Cardiac fibroblast (primary cell): Measurements from ENCODE around the gene MYT1.

Source experiments
- DNase-seq, 2 donors: peaks; one replicate each; pipeline versions ENCODE4 v3.0.0 to v3.0.0-alpha.2; 2010; ENCODE audit warnings: low read depth in 2 of 2
- H3K4me3 ChIP-seq, 2 donors: replicated peaks in 1 of 2; 1 replicate in 1 of 2; 2 replicates in 1 of 2; pipeline ENCODE4 v1.5.1; 2011; ENCODE audit warnings: low read depth in 2 of 2, low read length in 2 of 2, mild to moderate bottlenecking in 2 of 2, moderate library complexity in 1 of 2
- TF ChIP-seq, protein P1 (sequence below): IDR thresholded peaks from one replicate; pipeline ENCODE4 v1.5.1; 2011; ENCODE audit warnings: low read depth, mild to moderate bottlenecking, low read length, inconsistent platforms

Gene MYT1

DNA sequence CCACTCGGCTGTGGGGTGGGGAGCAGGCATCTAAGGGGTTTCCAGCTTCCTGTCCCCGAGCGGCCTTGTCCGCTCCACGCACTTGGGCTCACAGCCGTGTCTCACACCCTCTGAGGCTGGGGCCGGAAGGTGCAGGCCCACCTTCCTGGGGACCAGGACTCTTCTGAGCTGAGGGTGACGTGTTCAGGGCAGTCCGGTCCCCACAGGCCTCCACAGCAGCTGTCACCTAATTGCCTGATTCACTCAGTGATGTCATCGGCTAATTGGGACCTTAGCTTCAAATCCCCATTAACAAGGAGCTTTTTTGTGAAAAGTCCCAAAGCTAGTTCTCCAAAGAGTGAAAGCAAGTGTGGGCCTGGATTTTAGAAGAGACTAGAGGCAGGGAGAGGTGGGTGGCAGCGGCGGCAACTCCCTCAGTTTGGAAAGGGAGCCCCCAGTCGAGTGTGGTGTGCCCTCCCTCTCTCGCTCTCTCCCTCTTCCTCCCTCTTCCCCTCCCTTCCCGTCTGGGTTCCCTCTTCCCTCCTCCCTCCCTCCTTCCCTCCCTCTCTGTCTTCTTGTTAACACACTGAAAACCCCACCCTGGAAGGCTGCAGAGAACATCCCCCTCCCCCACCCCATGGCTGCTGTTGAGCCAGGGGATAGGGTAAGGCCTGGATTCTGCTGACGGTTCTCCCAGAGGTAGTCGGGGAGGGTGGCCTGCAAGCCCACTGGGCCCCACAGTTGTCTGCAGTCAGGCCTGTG lies 39.0 kb downstream of the MYT1 start:
- no peak for DNase-seq
- H3K4me3 ChIP-seq: no peak overlapping the region
- TF ChIP-seq, protein P1, sequence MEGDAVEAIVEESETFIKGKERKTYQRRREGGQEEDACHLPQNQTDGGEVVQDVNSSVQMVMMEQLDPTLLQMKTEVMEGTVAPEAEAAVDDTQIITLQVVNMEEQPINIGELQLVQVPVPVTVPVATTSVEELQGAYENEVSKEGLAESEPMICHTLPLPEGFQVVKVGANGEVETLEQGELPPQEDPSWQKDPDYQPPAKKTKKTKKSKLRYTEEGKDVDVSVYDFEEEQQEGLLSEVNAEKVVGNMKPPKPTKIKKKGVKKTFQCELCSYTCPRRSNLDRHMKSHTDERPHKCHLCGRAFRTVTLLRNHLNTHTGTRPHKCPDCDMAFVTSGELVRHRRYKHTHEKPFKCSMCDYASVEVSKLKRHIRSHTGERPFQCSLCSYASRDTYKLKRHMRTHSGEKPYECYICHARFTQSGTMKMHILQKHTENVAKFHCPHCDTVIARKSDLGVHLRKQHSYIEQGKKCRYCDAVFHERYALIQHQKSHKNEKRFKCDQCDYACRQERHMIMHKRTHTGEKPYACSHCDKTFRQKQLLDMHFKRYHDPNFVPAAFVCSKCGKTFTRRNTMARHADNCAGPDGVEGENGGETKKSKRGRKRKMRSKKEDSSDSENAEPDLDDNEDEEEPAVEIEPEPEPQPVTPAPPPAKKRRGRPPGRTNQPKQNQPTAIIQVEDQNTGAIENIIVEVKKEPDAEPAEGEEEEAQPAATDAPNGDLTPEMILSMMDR: no peak

DNA sequence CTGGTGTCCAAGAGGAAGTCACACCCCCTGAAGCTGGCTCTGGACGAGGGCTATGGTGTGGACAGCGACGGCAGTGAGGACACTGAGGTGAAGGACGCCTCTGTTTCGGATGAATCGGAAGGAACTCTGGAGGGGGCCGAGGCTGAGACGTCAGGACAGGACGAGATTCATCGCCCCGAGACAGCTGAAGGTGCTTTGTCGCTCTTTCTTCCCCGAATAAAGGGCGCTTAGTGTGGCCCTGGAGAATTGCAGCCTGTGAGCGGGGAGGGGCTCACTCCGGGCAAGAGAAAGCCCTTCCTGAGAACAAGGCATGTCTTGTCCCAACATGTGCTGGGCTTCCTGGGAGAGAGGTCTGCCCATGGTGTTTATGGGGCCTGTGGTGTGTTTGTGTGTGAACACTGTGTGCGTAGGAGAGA lies 41.4 kb downstream of the MYT1 start:
- DNase-seq: no peak
- TF ChIP-seq, protein P1: no peak
- no peak overlapping the region for H3K4me3 ChIP-seq

DNA sequence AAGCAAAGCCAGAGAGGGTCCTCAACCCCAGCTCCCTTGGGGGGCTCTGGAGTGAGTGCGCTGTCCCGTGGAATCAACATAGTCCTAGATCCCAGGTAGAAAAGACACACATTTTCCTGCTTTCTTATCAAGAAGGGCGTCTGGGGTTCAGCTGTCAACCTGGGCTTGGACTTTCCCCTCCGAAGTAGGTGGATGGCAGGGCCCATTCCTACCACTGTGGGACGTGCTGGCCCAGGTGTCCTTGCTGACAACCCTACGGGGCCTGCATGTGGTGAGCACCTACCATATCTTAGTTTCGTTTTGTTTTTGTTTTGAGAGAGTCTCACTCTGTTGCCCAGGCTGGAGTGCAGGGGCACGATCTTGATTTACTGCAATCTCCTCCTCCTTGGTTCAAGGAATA lies 42.4 kb downstream of the MYT1 start:
- no peak for DNase-seq
- no peak overlapping the region for H3K4me3 ChIP-seq
- TF ChIP-seq, protein P1: no peak

DNA sequence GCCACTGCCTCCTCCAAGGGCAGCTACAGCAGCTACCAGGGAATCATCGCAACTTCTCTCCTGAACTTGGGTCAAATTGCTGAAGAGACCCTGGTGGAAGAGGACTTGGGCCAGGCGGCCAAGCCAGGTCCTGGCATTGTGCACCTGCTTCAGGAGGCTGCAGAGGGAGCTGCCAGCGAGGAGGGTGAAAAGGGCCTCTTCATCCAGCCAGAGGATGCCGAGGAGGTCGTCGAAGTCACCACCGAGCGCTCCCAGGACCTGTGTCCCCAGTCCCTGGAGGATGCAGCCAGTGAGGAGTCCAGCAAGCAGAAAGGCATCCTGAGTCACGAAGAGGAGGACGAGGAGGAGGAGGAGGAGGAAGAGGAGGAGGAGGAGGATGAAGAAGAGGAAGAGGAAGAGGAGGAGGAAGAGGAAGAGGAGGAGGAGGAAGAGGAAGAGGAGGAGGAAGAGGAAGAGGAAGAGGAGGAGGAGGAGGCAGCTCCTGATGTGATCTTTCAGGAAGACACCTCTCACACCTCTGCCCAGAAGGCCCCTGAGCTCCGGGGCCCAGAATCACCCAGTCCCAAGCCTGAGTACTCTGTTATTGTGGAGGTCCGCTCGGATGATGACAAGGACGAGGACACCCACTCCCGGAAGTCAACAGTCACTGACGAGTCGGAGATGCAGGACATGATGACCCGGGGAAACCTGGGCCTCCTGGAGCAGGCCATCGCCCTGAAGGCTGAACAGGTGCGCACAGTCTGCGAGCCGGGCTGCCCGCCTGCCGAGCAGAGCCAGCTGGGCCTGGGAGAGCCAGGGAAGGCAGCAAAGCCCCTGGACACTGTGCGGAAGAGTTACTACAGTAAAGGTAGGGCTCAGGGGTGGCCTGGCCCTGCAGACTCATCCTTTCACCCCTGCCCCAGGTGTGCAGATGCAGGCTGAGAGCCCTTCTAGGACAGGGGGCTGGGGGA lies 43.7 kb downstream of the MYT1 start:
- no peak for DNase-seq
- TF ChIP-seq, protein P1: no peak

DNA sequence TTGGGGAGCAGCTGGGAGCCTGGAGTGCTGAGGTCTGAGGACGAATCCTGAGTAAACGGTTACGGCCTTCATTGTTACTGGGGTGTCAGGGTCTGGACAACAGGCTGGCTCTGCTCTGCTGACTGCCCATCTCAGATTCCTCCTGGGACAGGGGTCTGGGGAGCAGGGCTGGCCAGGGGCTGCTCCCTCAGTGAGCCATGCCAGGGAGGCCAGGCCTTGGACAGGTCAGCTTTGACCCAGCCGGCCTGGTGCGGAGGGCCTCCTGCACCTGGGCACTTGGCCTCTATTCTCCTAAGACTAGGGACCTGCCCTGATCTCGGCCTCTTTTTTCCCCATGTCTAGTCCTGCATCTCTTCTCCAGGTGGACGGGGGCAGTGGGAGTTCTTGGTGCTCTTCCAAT lies 44.9 kb downstream of the MYT1 start:
- TF ChIP-seq, protein P1: no peak
- no peak overlapping the region for H3K4me3 ChIP-seq
- no peak for DNase-seq

More for the DNA sequence above, 43.7 kb downstream of the MYT1 start:
- H3K4me3 ChIP-seq: no peak overlapping the region

DNA sequence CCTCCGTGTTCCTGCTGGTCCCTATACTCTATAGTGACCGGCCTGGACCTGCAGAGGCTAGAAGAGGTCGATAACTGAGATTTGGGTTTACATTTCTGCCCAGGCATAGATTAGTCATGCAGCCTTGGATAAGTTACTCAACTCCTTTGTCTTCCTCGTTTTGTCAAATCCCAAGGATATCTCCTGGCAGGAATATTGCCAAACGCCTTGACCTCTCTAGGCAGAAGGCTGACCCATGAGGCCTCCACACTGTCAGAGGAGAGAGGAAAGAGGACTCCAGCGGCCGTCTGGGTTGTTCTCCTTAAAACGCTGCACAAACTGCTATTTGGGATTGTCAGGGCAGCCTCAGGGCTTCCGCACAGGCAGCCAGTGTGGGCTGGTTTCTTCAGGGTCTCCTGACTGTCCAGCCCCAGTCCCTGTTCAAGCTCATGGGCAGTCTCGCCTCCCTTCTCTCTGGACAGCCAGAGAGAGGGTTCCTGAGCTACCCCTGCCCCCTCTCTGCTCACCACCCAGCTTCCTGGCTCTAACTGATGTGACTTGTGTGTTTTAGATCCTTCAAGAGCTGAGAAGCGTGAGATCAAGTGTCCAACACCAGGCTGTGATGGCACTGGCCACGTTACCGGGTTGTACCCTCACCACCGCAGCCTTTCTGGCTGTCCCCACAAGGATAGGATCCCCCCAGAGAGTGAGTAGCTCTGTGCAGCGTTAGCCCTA lies 46.6 kb downstream of the MYT1 start:
- DNase-seq: no peak
- no peak overlapping the region for H3K4me3 ChIP-seq
- TF ChIP-seq, protein P1: no peak
